Adrenal gland (tissue), 12 donors: ENCODE data around the gene PHLDB1. TPM values are rescaled to one million over a fixed set of nuclear protein-coding genes. Genes with fewer than 3 reads are reported as not detected.

Experiments used
- DNase-seq, 7 donors: peaks; one replicate each; pipeline ENCODE4 v3.0.0-alpha.2; 2019 to 2020
- H3K27ac ChIP-seq, 5 donors: fragments of 200-600 bp; sonication (generic) in 4 of 5; 1 replicate in 3 of 5; 2 replicates in 2 of 5; pipeline versions ENCODE4 v1.5.1 to v1.8.0; 2016 to 2020; ENCODE audit warnings: mild to moderate bottlenecking in 1 of 5
- H3K27me3 ChIP-seq: fragments of 200-600 bp; 2 replicates; pipeline ENCODE4 v1.8.0; 2021
- H3K36me3 ChIP-seq, 2 donors: fragments of 200-600 bp; replicated peaks in 1 of 2; 1 replicate in 1 of 2; 2 replicates in 1 of 2; pipeline versions ENCODE4 v1.5.1 to v1.8.0; 2018 to 2022
- H3K4me1 ChIP-seq, 2 donors: fragments of 200-600 bp; replicated peaks in 1 of 2; 1 replicate in 1 of 2; 2 replicates in 1 of 2; pipeline versions ENCODE4 v1.5.1 to v1.8.0; 2018 to 2021
- H3K4me3 ChIP-seq, 4 donors: fragments of 200-600 bp; sonication (generic) in 3 of 4; one replicate each; pipeline ENCODE4 v1.5.1; 2016 to 2018
- H3K9me3 ChIP-seq, 3 donors: fragments of 200-600 bp; sonication (generic) in 1 of 3; replicated peaks in 1 of 3; 1 replicate in 2 of 3; 2 replicates in 1 of 3; pipeline versions ENCODE4 v1.5.1 to v1.8.0; 2016 to 2021
- CTCF ChIP-seq, 6 experiments: fragments of 450-650 bp in 4 of 6; fragments of 200-600 bp in 2 of 6; sonication (generic) in 1 of 6; IDR thresholded peaks; 1 replicate in 5 of 6; 2 replicates in 1 of 6; pipeline versions ENCODE4 v1.5.1 to v1.8.0; 2016 to 2021; ENCODE audit warnings: antibody characterized with exemption in 6 of 6, mild to moderate bottlenecking in 2 of 6, moderate library complexity in 1 of 6
- POLR2A ChIP-seq, 2 donors: fragments of 450-650 bp; IDR thresholded peaks; one replicate each; pipeline ENCODE4 v1.6.1; 2017; ENCODE audit warnings: antibody characterized with exemption in 2 of 2, mild to moderate bottlenecking in 2 of 2, moderate library complexity in 1 of 2
- WGBS, 4 donors: extraction: QIAGEN DNeasy Blood & Tissue Kit in 2 of 4; methylation state at CpG; one replicate each; pipeline versions ENCODE4 v1.1.5 to v1.1.7; 2013 to 2017; 5-methylcytosine and 5-hydroxymethylcytosine counted together
- intact Hi-C, 2 donors: fragments of 100-400 bp; cut with DNase I; formaldehyde crosslinking; loops; one replicate each; pipeline versions ENCODE4 v1.14.1 to v1.15.0; 2022 to 2023
- polyA plus RNA-seq, 3 donors: library from polyadenylated mRNA; stranded (reverse); fragments of 200-250 nt in 2 of 3; fragments of 350-450 nt in 1 of 3; fragmentation: Illumina TruSeq in 1 of 3; extraction: RNeasy Lipid Tissue Mini Kit (QIAGEN cat#74804) in 1 of 3; gene quantifications; one replicate each; pipeline ENCODE4 v1.2.3, GENCODE V29; 2013 to 2014
- total RNA-seq, 9 donors: library from RNA; depleted of rRNA in 4 of 9; stranded (reverse); fragments of >200 nt in 4 of 9; fragments of 120-200 nt in 1 of 9; fragmentation: NEBNext Ultra II Directional in 1 of 9; extraction: Animal tissue kit (Norgen Biotek cat#: 25700) in 1 of 9; gene quantifications; one replicate each; pipeline versions ENCODE4 v1.1.0 to v1.2.4, GENCODE V29; 2013 to 2023
- donor health status: healthy with polysubstance abuse.
- donor health status: Bipolar disorder and iron deficiency.
- donor health status: DM: yes; HTN: yes; CAD: no.
- donor health status: DM: no; HTN: no; CAD: no.
- donor health status: DM: no; HTN: no; CAD: no.
- donor health status: DM: yes; HTN: yes; CAD: no.

PHLDB1 gene
- total and polyA plus RNA-seq, 12 donors: 20.7 to 207 (median 80.2) TPM

GRCh38 chr11:118694185-118694584 is 86.8 kb downstream of the PHLDB1 start:
- no peak for DNase-seq
- H3K36me3 ChIP-seq: no peaks in the 10 kb centered on the region
- intact Hi-C loops: no loop called here
- TF ChIP-seq POLR2A (IDR thresholded peaks at IDR 0.05) (no peak), CTCF (IDR thresholded peaks at IDR 0.05) (no peak)
- no peak overlapping the region for H3K27ac ChIP-seq
- H3K4me3 ChIP-seq: no peak overlapping the region
- H3K9me3 ChIP-seq: no peaks in the 10 kb centered on the region
- 90 to 97% (median 94%) methylated on average over 8 of the region's 8 CpGs for WGBS, 4 donors
- H3K27me3 ChIP-seq: no peaks in the 10 kb centered on the region
- peaks cover 10 to 11% of the 10 kb centered on the region in 2 donors for H3K4me1 ChIP-seq

GRCh38 chr11:118694771-118695170 is 87.4 kb downstream of the PHLDB1 start:
- intact Hi-C loops: no loop called here
- DNase-seq: no peak
- Histone ChIP-seq H3K4me3 (no peak overlapping the region), H3K27ac (no peak overlapping the region), H3K36me3 (no peaks in the 10 kb centered on the region), H3K4me1 (peaks cover 5 to 6% of the 10 kb centered on the region in 2 donors), H3K9me3 (no peaks in the 10 kb centered on the region), H3K27me3 (no peaks in the 10 kb centered on the region)
- WGBS, 4 donors: 81 to 93% (median 86%) methylated on average over 6 to 11 of the region's 11 CpGs
- no peak for TF ChIP-seq POLR2A (IDR thresholded peaks at IDR 0.05)
- no peak for TF ChIP-seq CTCF (IDR thresholded peaks at IDR 0.05)

- DNase-seq: no peak
Observed at GRCh38 chr11:118696673-118697226, 89.3 kb downstream of the PHLDB1 start.

GRCh38 chr11:118697346-118697745 is 89.9 kb downstream of the PHLDB1 start:
- no peak for TF ChIP-seq CTCF (IDR thresholded peaks at IDR 0.05)
- no peak for TF ChIP-seq POLR2A (IDR thresholded peaks at IDR 0.05)
- H3K27me3 ChIP-seq: no peaks in the 10 kb centered on the region
- H3K27ac ChIP-seq: no peak overlapping the region
- DNase-seq: no peak
- intact Hi-C loops: no loop called here
- no peak overlapping the region for H3K4me3 ChIP-seq
- no peaks in the 10 kb centered on the region for H3K36me3 ChIP-seq
- no peaks in the 10 kb centered on the region for H3K9me3 ChIP-seq
- H3K4me1 ChIP-seq: no peaks in the 10 kb centered on the region
- 74 to 92% (median 79%) methylated on average over 2 to 8 of the region's 8 CpGs for WGBS, 4 donors

More at GRCh38 chr11:118696673-118697226, 89.3 kb downstream of the PHLDB1 start:
- H3K4me1 ChIP-seq: no peaks in the 10 kb centered on the region
- H3K4me3 ChIP-seq: no peak overlapping the region
- H3K27ac ChIP-seq: no peak overlapping the region
- no peaks in the 10 kb centered on the region for H3K9me3 ChIP-seq
- H3K27me3 ChIP-seq: no peaks in the 10 kb centered on the region
- intact Hi-C loops: no loop called here
- 86 to 96% (median 94%) methylated on average over 5 to 7 of the region's 7 CpGs for WGBS, 4 donors
- no peaks in the 10 kb centered on the region for H3K36me3 ChIP-seq
- no peak for TF ChIP-seq POLR2A (IDR thresholded peaks at IDR 0.05)
- TF ChIP-seq CTCF (IDR thresholded peaks at IDR 0.05): no peak
